Stimulated activated CD8-positive, alpha-beta memory T cell treated with anti-CD3 and anti-CD28 coated beads, Interleukin-12 subunit alpha, Interleukin-12 subunit beta, amount 100 ng/mL, for 24 hours (primary cell): ENCODE measurements around the gene KLHL4.
"Not testable (repeated sequence)": the region's sequence is repeated elsewhere in the genome, so short reads cannot be mapped to it uniquely, and the experiment has no call there.

Source experiments
- DNase-seq: peaks from one replicate; pipeline ENCODE4 v3.0.0-alpha.2; 2020; ENCODE audit errors: extremely low read depth

The KLHL4 gene

GRCh38 chrX:87663421-87663820, 145.8 kb downstream of the KLHL4 start:
- DNase-seq, result no peak

- no peak for DNase-seq
Observed at GRCh38 chrX:87664381-87664780, 146.8 kb downstream of the KLHL4 start.

DNA sequence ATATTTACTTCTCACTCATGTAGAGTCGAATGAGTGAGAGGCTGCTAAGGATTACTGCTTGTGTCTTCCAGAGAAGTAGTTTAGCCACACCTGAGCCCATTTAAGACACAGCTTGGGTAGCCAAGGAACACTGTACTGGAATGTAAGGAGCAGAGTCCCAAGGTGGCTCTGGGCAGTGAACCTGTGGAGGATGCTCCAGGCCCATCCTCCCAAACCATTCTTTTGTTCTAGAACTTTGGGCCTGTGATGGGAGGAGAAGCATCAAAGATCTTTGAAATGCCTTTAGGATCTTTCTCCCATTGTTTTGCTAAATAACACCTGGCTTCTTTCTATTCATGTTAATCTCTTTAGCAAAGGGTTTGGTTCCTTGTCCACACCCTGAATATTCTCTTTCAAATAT, 162.2 kb downstream of the KLHL4 start:
- no peak for DNase-seq

DNA sequence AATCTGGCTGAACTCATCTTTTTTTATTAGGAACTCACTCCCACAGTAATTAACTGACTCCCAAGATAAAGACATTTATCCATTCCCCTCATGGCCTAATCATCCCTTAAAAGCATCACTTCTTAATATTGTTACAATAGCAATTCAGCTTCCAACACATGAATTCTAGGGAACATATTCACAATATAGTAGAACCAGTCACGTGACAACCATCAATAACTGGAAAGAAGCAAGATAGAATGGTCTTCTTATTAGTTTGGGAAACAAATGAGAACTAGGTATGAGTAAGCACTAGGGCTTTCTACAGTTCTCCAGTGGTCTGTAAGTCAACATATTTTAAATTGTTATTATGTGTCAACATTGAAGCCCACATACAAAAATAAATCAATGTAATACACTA, 170.1 kb downstream of the KLHL4 start:
- no peak for DNase-seq

GRCh38 chrX:87688113-87688748, 170.6 kb downstream of the KLHL4 start:
- not testable (repeated sequence) for DNase-seq

DNA sequence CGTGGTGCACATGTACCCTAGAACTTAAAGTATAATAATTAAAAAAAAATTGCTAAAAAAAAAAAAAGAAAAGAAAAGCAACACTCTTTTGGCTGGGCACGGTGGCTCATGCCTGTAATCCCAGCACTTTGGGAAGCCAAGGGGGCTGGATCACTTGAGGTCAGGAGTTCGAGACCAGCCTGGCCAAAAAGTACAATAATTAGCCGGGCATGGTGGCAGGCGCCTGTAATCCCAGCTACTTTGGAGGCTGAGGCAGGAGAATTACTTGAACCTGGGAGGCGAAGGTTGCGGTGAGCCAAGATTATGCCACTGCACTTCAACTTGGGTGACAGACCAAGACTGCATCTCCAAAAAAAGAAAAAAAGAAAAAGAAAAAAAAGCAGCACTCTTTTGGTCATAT, 171.6 kb downstream of the KLHL4 start:
- DNase-seq, result not testable (repeated sequence)

- no peak for DNase-seq
Observed at GRCh38 chrX:87693204-87693603, 175.6 kb downstream of the KLHL4 start.

GRCh38 chrX:87697409-87697808, 179.8 kb downstream of the KLHL4 start:
- no peak for DNase-seq

GRCh38 chrX:87702795-87703194, 185.2 kb downstream of the KLHL4 start:
- no peak for DNase-seq

- not testable (repeated sequence) for DNase-seq
Observed at GRCh38 chrX:87703469-87703868, 185.9 kb downstream of the KLHL4 start.

DNA sequence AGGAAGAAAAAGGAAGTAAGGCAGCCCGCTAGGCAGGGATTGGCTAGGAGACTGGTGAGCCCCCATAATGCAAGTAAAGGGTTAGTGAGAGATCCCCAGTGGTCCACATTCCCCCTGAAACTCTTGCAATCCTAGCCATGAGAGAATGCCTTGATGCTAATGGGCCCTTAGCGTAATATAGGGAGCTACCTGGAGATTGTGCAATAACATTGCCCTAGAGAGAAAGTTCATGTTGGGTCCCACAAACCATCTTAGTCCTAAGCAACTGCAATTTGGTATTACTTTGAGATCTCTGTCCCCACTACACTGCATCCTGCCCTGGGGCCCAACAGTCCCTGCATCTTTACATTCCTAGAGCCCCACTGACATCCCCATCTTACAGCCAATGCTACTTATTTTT, 188.5 kb downstream of the KLHL4 start:
- DNase-seq, result no peak

DNA sequence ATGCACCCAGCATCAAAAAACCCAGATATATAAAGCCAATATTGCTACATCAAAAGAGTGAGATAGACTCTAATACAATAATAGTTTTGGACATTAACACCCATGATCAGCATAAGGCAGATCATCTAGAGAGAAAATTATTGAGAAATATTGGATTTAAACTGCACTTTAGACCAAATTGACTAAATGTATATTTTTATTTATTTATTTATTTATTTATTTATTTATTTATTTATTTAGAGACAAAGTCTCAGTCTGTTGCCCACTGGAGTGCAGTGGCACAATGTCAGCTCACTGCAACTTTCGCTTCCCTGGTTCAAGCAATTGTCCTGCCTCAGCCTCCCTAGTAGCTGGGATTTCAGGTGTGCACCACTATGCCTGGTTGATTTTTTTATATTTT, 193.0 kb downstream of the KLHL4 start:
- DNase-seq, result no peak
